NCI-H446 treated with DMSO at 0.1 percent for 48 hours (cell line): Measurements from ENCODE around the gene TMTC4.
"Not testable (repeated sequence)": the region's sequence is repeated elsewhere in the genome, so short reads cannot be mapped to it uniquely, and the experiment has no call there.

Experiments used
- DNase-seq: peaks from one replicate; lab custom pipeline; 2025; lab: John Stamatoyannopoulos, UW

TMTC4 gene

DNA sequence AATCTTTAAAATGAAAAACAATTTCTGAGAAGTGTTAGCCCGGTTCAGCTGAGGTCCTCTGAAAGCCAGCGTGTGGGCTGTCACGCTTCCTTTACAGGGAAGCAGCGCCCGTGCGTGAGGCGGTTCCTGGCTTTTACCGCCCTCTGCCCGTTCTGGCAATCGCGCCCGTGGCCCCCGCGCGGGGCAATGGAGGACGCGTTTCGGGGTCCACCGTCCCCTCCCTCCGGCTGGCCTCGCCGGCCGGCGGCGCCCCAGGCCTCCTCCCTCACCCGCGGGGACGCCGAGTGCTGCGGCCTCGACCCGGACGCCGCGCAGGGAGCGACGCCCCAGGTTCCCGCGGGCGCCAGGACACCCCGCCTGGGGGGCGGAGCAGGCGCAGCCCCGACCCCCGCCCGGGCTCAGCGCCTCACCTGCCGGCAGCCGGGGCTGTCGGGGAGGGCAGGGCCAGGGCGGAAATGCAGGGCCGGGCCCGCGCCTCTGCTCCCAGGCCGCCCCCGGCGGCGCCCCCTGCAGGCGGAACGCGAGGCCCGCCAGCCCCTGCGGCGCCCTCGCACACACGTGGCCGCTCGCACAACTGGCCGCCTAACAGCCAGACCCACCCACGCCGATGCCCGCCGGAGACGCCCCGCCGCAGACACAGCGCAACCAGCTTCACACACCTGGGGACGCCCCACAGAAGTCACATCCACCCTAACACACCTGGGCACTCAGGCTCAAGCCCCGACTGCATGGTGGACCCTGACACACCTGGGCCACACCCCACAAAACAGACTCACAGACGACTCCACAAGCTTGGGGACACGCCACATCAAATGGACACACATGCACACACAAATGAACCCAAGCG lies 86.0 kb downstream of the TMTC4 start, which contains the start of gene GGACT:
Gene GGACT, minus strand, starts transcription at position 459 of the 847 bp plus-strand sequence. CDS start 56,198 bp downstream, outside the sequence.
- no peak for DNase-seq

DNA sequence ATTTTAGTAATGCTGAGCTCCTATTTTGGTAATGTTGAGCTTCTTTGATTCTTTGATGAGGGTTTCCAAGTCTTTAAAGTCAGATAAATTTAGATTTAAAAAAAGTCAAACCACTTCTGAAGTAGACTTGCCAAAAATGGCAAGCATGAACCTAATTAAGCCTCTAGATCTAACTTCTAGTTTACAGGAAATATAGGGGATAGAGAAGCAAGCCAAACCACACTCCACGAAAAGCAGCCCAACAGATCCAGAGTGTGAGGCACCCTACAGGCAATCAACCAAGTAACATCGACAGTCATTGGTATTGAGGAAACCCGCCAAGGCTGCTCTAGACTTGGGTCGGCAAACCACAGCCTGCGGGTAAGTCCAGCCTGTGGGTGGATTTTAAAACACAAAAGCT lies 89.7 kb downstream of the TMTC4 start:
- no peak for DNase-seq

DNA sequence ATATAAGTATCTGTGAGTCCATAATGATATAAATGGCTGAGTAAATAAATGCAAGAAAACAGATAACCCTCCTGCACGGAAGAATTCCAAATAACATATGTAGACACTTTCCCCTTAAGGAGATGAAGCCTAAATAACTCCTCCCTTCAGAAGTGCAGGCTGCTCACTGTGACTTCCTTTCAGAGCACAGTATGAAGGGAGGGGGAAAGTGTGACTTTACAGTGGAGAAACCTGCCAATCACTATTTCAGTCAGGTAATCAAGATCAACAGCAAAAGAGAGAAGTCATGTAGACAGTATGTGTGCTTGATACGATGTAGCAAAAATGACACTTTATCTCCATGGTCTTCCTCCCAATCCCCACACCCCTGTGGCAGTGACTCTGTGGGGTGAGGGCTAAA lies 93.1 kb downstream of the TMTC4 start:
- DNase-seq: no peak

DNA sequence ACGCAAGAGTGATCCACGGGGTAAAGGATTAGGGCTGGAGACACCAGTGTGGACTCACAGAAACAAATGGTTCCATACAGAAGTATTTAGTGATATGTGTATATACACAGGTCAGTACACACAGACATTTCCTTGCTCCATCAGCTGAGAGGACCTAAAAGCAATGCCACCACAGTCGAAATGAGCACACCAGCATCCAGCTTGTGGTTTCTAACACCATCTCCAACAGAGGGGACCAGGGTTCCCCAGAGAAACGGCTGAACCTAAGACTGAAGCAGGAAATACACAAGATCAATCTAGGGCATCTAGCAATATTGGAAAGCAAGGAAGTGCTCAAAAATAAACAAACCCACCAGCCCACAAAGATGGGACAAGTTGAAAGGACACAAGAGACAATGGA lies 93.6 kb downstream of the TMTC4 start:
- DNase-seq: no peak

DNA sequence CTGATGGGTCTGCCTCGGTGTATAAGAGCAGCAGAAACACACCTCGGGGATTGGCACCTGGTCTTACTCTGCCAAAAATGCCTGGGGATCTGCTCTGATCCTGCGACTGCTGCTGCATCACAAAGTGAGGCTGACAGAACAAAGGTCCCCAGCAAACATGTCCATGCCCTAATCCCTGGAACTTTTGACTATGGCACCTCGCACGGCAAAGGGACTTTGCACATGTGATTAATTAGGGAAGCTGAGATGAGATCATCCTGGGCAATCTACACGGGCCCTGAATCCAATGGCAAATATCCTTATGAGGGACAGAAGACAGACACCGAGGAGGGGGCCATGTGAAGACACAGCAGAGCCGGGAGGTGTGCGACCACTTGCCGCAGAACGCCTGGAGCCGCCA lies 94.5 kb downstream of the TMTC4 start:
- no peak for DNase-seq

DNA sequence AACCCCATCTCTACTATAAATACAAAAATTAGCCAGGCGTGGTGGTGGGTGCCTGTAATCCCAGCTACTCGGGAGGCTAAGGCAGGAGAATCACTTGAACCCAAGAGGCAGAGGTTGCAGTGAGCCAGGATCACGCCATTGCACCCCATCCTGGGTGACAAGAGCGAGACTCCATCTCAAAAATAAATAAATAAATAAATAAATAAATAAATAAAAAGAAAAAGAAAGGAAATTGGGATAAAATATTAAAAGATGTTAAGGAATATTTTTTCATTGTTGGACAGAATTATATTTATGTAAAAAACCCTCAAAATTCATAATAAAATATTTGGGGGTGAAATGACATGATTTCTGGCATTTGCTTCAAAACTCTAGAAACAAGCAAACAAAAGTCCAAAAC lies 97.4 kb downstream of the TMTC4 start:
- not testable (repeated sequence) for DNase-seq

DNA sequence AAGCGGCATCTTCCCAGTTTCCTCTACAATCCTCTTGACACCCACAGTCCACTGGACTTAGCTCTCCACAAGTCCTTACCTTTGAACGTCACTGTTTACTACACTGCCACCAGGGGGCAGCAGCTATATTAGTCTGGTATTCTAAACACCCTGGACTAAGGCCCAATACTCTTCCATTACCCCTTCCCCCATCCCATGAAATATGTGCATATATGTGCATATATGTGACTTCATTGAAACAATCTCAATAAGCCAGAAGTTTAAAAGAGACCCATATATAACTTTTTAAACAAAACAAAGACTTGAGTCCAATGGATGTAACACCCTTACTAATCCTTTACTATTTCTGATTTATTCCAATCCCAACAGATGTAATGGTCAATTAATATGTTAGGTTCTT lies 101.5 kb downstream of the TMTC4 start:
- DNase-seq: peak; percentile 40

DNA sequence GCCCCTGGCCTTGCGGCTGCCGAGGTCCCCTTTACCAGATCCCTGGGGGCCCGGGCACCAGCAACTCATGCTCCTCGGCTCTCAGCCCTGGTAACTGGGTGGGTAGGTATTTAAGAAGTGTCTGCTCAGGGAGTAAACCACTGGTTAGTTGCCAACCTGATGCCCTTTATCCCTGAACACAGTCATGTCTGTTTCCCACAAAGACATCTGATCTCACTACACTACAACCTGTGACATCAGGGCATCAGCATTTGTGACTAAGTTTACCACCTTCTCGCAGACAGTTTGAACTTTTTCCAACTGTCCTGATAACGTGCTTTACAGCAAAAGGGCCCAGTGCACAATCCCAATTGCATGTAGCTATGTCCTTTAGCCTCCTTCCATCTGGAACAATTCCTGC lies 108.1 kb downstream of the TMTC4 start:
- DNase-seq: no peak

DNA sequence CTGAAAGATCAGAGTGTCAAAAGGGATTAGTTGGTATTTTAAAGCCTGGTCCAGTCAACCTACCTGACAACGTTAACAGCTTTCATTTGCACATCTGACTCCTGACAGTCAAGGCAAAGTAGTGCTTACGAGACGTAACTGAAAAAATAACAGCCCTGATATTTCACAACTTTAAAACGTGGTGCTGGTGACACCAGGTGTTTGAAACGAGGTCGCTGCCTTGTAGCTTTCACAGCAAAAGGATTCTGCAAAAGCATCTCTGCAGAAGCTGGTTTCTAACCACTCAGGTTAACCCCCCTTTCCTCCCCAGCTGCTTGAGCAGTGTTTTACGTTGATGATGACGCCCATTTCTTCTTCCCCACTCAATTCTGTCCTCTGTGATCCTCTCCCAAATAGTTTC lies 109.3 kb downstream of the TMTC4 start:
- DNase-seq: no peak

DNA sequence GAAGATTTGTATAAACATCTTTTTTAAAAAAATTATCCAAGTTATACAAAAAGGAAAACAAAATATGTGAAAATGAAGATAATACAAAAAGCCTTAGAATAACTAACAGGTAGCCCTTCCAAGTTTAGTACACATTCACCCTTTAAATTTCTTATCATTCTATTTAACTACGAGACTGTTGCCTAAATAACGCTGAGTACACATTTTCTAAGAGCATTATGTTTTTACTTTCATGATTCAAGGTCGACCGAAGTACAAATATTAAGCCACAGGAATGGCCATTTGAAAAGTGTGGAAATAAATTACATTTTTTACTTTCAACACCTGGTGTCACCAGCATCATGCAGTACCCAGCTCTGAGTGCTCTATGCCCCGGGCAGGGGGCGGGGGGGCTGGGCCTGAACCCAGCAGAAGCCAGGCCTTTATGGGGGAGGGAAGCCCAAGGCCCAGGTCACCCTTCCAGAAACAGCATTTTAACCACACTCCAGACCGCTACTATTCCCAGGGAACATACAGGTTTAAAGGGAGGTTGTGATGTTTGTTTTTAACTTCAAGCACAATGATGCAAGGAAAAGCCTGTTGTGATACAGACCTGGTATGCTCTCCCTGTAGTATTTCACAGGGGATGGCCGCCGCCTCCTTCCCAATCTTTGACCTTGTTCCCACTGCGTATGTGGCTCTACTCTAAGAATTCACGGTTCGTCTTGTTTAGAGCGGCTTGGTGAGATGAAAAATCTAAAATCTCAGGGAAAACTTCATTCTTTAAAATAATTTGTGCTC lies 110.0 kb downstream of the TMTC4 start:
- no peak for DNase-seq

DNA sequence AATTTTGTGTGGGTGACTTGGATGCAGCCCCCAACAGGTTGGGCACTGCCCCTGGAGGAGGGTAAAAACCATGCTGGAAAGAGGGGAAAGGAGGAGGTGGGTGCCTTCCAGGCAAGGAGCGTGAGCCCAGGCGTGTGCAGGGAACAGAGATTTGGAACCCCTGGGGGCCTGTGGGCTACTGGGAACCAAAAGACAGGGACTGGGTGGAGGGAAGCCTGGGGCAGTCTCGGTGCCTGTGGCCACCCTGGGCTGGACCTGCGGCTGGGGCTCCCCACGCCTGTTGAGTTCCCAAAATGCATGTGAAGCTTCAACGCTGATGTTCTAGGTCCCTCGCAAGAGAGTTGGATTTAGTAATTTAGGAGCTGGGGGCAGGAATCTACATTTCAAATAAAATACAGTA lies 110.8 kb downstream of the TMTC4 start:
- no peak for DNase-seq

DNA sequence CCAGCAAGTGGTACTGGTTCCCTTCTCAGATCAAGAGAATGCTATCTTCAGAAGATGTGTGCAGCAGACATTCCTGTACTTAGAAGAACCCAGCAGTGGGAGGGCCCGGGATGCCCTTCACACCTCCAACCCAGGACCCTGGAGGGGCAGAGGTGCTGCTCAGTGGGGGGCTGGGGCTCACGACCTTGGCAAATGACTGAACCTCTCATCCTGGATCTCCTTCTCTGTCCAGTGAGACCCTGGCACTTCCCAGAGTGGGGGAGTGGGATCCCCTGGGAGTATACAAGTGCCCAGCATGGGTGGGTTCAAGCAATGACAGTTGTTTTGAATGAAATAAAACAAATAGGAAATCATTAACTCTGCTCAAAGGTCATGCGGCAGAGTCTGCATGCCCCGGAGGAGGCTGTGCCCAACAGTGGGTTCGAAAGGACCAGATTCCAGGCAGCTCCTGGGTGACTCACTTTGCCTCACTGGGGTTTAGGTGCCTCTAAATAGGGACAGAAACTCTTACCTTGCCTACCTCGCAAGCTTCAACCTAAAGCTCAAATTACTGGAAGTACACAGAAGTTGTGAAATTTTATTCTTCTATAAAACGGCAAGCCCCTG lies 112.9 kb downstream of the TMTC4 start:
- DNase-seq: no peak

DNA sequence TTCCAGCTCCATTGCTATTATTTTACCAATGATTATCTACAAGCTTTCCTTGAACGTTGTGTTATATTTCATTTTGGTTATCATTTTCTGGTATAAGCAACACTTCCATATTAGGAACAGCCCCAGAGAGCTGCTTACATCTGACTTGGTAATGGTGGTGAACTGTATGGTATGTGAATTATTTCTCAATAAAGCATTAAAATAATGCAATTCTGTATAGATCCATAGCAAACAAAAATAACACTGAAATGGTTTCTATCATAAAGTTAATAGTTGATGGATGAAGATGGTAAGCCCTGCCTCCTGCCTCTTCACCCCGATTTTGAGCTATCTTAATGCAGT lies 113.5 kb downstream of the TMTC4 start:
- DNase-seq: no peak

DNA sequence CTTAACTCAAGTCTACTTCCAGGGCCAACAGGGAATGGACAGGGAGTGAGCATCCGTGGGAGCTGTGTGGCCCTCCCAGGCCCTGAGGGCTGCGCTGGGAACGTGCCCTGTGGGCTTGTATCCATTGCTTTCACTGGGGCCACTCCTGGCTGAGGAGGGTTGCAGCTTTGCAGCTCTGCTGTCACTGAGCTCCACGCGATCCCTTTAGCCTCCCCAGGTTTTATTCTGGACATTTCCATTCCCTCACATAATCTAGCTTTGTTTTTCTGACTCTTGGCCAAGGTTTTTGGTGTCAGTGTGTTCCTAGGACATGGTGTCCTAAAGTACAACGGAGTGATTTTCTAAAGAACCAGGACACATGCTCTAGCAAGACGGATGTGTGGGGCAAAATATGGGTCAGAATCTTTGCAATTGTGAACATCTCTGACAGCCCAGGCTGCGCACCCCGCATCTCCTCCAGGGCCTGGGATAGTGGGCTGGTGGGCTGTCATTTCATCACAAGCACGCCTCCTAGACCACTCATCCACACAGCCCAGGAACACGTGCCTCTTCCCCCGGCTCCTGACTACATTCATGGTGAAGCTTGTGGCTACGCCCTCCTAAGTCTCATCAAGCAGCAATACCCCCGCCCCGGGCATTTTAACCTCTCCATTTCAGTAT lies 114.0 kb downstream of the TMTC4 start:
- no peak for DNase-seq

DNA sequence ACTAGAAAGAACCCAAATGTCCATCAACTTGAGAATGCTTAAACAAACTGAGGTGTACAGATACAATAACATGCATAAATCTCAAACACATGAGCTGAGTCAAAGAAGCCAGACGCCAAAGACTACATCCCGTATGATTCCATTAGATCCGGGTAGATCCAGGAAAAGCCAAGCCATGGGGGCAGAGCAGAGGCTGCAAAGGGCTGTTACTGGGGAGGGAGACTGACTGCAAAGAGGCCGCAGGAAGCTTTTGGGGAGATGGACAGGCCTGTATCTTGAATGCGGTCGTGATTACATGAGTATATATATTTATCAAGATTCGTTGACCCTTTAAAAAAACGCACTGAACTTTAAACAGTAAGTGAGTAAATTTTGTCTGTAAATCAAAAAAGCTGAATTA lies 114.7 kb downstream of the TMTC4 start:
- no peak for DNase-seq
